HG03097 (cell line): Measurements from ENCODE around the gene TRAPPC11.

Experiments
- ATAC-seq: cut with Tn5 transposase; IDR thresholded peaks from one replicate; pipeline ENCODE4 v1.9.1; 2021; ENCODE audit not compliant: unreplicated experiment, low FRiP score

The TRAPPC11 gene

DNA sequence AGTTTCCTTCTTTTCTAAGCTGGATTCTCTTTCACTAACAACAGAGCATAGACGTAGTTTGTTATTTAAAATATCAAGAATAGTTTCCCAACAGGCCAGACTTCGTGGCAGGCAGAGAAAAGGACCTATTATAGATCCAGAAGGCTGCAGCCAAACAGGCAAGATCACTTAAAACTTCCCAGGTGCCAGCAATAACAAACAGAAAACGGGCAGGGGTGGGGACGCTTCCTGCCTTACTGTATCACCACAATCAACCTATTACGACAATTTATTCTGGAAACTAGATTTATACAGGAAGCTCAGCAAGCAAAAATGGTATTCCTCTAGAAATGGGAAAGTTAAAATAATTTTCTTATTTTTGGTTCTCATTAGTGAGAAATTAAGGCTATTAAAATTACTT is 22.2 kb upstream of the TRAPPC11 start:
- no peak for ATAC-seq

DNA sequence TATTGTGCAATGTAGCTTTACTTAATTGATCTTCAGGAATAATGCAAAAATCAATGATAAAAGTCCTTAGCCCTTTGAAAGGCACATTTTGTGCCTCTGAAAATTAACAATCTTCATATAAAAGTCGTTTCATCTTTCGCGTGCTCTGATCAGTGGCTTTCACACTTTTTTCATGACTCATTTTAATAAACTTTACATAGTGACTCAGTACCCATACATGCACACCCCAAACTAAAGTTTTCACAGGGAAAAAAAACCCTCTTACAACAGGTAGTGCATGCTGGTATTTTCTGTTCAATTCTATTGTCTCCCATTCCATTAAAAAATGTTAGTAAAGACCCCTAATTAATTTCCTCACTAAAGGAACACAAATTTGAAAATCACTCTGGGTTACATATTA is 21.6 kb upstream of the TRAPPC11 start:
- no peak for ATAC-seq

GRCh38 chr4:183638436-183638835 is 20.7 kb upstream of the TRAPPC11 start:
- ATAC-seq: no peak

GRCh38 chr4:183639291-183639690 is 19.8 kb upstream of the TRAPPC11 start:
- ATAC-seq: no peak

DNA sequence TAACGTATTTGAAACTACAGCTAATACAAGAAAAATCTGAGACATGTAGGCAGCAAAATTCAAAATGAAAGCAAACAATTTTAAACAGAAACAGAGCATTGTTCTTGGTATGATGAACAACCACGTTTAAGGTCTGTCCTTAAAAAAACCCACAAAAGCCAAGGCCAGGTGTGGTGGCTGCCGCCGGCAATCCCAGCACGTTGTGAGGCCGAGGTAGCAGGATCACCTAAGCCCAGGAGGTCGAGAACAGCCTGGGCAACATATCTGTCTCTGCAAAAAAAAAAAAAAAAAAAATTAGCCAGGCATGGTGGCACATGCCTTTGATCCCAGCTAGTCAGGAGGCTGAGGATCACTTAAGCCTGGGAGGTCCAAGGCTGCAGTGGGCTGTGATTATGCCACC is 13.8 kb upstream of the TRAPPC11 start:
- ATAC-seq: no peak

DNA sequence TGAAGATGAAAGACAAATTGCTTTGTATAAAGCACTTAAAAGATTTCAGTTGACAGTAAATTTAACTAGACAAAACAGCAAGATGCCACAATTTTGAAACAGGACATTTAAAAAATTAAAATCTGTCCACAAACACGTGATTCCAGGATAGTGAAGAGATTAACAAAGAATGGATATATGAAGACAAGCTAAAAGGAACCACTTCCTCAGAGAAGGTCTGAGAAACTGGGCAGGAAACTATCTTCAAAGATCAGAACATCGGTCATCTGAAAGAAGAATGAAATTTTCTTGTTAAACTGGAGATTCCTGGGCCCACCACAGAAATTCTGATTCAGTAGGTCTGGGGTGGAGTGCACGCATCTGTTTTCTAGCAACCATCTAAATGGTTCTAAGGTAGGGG is 1.5 kb upstream of the TRAPPC11 start:
- no peak for ATAC-seq

DNA sequence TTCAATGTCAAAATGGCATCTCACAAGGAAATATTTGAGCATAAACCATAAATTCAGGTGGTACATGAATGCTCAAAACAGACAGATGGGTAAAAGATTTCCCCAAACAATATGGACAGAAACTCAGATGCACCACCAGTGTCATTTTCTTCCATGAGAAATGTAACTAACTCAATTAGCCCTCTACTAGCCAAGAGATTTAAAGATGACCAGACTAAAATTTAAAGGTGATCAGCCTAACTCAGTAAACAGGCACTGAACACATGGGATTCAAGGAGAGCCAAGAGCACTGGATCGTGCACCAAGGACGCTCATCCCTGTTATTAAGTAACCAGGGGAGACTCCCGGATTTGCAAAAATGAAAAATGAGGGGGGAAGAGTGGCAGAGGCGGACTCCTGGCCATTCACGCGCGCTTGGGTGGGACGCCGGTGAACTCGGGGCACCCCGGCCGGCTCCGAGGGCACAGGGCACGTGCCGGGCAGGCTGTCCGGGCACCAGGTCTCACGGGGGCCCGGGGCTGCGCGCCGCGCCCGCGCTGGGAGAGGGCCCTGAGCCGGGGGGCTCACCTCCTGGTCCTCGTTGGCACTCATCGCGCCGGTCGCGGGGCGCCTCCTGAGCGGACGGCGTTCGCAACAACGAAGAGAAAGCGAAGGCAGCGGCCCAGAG is 598 bp upstream of the TRAPPC11 start:
- ATAC-seq: peak; percentile 34

- ATAC-seq: no peak
Measured at GRCh38 chr4:183659872-183660242, 764 bp downstream of the TRAPPC11 start.

DNA sequence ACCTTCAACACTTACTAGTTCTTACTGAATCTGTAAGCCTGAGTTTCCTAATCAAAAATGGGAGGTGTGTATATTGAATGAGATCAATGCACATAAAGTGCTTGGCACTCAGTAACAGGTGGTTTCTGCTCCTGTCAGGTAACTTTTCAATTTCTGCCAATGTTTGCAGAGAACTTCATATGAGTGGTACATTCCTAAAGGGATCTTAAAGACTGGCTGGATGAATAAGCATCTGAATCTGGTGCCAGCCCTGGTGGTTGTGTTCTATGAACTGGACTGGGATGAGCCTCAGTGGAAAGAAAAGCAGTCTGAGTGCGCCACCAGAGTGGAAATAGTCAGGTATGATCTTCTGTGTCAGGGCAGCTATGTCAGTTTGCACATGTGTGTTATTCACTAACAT is 7.0 kb downstream of the TRAPPC11 start:
- no peak for ATAC-seq

GRCh38 chr4:183670251-183670650 is 11.2 kb downstream of the TRAPPC11 start:
- no peak for ATAC-seq

GRCh38 chr4:183670960-183671555 is 12.0 kb downstream of the TRAPPC11 start:
- ATAC-seq: no peak

DNA sequence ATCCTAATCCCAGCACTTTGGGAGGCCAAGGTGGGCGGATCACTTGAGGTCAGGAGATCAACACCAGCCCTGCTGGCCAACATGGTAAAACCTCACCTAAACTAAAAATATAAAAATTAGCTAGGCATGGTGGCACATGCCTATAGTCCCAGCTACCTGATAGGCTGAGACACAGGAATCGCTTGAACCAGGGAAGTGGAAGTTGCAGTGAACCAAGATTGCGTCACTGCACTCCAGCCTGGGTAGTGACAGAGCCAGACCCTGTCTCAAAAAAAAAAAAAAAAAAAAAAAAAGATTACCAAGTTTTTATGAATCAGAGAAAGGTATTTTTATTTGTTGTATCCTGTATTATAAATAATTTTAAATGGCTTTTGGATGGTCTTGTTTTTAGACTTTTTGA is 15.1 kb downstream of the TRAPPC11 start:
- ATAC-seq: no peak

GRCh38 chr4:183675625-183676024 is 16.5 kb downstream of the TRAPPC11 start:
- ATAC-seq: no peak

GRCh38 chr4:183681119-183681518 is 22.0 kb downstream of the TRAPPC11 start:
- no peak for ATAC-seq

DNA sequence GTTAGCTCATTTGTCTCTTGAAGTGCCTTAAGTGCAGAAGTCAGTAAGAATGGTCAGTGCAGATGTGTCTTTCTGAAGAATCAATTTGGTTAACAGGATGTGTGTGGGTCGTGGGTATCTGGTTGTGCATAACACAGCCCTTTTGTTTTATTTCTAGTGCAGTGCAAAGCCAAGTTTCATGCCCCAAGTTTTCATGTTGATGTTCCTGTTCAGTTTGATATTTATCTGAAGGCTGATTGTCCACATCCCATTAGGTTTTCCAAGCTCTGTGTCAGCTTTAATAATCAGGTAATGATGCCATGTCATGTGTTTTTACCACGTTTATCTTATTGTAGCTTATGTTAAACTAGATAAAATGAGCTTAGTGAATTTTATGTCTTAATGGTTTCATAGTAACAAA is 27.4 kb downstream of the TRAPPC11 start:
- no peak for ATAC-seq

GRCh38 chr4:183688216-183688615 is 29.1 kb downstream of the TRAPPC11 start:
- no peak for ATAC-seq

DNA sequence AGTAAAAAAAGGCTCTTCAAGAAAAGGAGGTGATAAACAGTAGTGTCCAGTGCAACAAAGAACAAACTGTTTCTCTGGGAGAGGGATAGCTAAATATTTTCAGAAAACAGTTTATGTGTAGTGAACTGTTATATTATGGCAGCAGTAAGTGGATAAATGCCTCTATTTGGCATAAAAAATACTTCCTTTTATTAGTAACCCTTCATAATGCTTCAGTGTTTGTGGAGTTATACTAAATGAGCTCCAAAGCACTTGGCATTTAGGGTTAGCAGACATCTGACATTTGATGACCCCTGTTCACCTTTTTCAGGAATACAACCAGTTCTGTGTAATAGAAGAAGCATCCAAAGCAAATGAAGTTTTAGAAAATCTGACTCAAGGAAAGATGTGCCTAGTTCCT is 31.9 kb downstream of the TRAPPC11 start:
- ATAC-seq: no peak

GRCh38 chr4:183691897-183692296 is 32.8 kb downstream of the TRAPPC11 start:
- no peak for ATAC-seq

GRCh38 chr4:183698909-183699308 is 39.8 kb downstream of the TRAPPC11 start:
- ATAC-seq: no peak

- no peak for ATAC-seq
Measured at GRCh38 chr4:183700407-183700806, 41.3 kb downstream of the TRAPPC11 start.

- ATAC-seq: no peak
Measured at GRCh38 chr4:183702492-183702891, 43.4 kb downstream of the TRAPPC11 start.

- no peak for ATAC-seq
Measured at GRCh38 chr4:183714626-183715025, 55.5 kb downstream of the TRAPPC11 start.

DNA sequence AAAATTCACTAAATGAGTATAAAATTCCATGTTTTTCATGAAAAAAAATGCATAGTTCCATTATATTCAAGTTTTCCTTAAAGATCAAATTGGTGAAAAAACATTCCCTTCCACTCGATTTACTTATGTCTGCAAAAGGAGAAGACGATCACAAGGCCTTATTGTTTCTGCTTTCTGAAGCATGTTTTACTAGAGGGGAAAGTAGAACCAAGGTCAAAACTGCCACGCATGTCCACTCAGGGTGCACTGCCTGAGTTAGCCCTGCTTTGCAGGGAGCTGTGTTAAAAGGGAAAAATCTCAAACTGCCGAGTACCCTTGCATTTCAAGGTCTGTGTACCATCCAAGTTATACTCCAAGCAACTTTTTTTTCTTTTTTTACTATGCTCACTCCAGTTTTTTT is 57.2 kb downstream of the TRAPPC11 start:
- no peak for ATAC-seq
